HepG2 (cell line): ENCODE results near the gene GNAZ. TPM values are rescaled to one million over a fixed set of nuclear protein-coding genes. Genes with fewer than 3 reads are reported as not detected.

Experiments
- ATAC-seq: fragments of 200-7000 bp; cut with Tn5 transposase; 3 replicates; pipeline ENCODE4 v1.9.1; 2020; ENCODE audit warnings: mild to moderate bottlenecking, moderate library complexity
- BruUV-seq: library from RNA; stranded (reverse); fragments of 400-500 nt; replicated peaks from 2 replicates; lab custom pipeline; 2021; lab: Mats Ljungman, UMichigan
- CTCF ChIA-PET: fragments of 300-600 bp; formaldehyde crosslinking; extraction: SDS; loops from one replicate; lab custom pipeline; 2021; ENCODE audit warnings: low total read pairs, inconsistent platforms, low intra/inter-chr PET ratio; lab: Yijun Ruan, JAX
- POLR2A ChIA-PET: fragments of 350-600 bp; sonication (Branson Sonifier 250); formaldehyde crosslinking; loops from one replicate; lab custom pipeline; 2020; ENCODE audit warnings: antibody characterized with exemption, inconsistent platforms; lab: Yijun Ruan, JAX
- DNase-seq: peaks from one replicate; pipeline ENCODE4 v3.0.0-alpha.2; 2015; ENCODE audit warnings: low spot score
- FAIRE-seq: peaks from 3 replicates; lab custom pipeline; 2011; peaks lifted over from hg19 to GRCh38; lab: Jason Lieb, UNC
- H2AFZ ChIP-seq: one replicate; pipeline ENCODE4 v1.6.1; 2011; ENCODE audit warnings: low read length, inconsistent platforms
- H3K27ac ChIP-seq: fragments of 300-600 bp; 3 replicates; pipeline ENCODE4 v1.8.0; 2011; ENCODE audit warnings: mixed run types, mild to moderate bottlenecking, mixed read lengths, low read length, inconsistent platforms; ENCODE audit not compliant: insufficient read depth; ENCODE audit errors: extremely low read length
- H3K27me3 ChIP-seq, 2 experiments: fragments of 200-600 bp in 1 of 2; 2 replicates in 1 of 2; 3 replicates in 1 of 2; pipeline versions ENCODE4 v1.6.0 to v1.8.0; 2011; ENCODE audit warnings: low read length in 2 of 2, mild to moderate bottlenecking in 2 of 2, moderate library complexity in 2 of 2, inconsistent platforms in 1 of 2; ENCODE audit not compliant: insufficient read depth in 2 of 2, control insufficient read depth in 1 of 2
- H3K36me3 ChIP-seq, 2 experiments: fragments of 200-600 bp in 1 of 2; replicated peaks in 1 of 2; 2 replicates in 1 of 2; 3 replicates in 1 of 2; pipeline versions ENCODE4 v1.5.1 to v1.8.0; 2011; ENCODE audit warnings: low read length in 2 of 2, inconsistent platforms in 1 of 2; ENCODE audit not compliant: insufficient read depth in 2 of 2, control insufficient read depth in 1 of 2
- H3K4me1 ChIP-seq: 2 replicates; pipeline ENCODE4 v1.5.1; 2012; ENCODE audit warnings: low read length, inconsistent platforms; ENCODE audit not compliant: insufficient read depth
- H3K4me2 ChIP-seq: 2 replicates; pipeline ENCODE4 v1.6.0; 2011; ENCODE audit warnings: low read depth, low read length, inconsistent platforms
- H3K4me3 ChIP-seq, 3 experiments: fragments of 200-600 bp in 1 of 3; sonication (generic), shearing (Covaris generic) in 1 of 3; replicated peaks in 1 of 3; 2 replicates each; pipeline ENCODE4 v1.5.1; 2011 to 2016; ENCODE audit warnings: low read length in 3 of 3, inconsistent platforms in 2 of 3, low read depth in 2 of 3, mild to moderate bottlenecking in 2 of 3, control low read depth in 1 of 3, mixed read lengths in 1 of 3; ENCODE audit not compliant: insufficient read depth in 1 of 3
- H3K79me2 ChIP-seq: one replicate; pipeline ENCODE4 v1.6.1; 2011; ENCODE audit warnings: low read length, inconsistent platforms; ENCODE audit not compliant: insufficient read depth
- H3K9ac ChIP-seq: 2 replicates; pipeline ENCODE4 v1.6.0; 2011; ENCODE audit warnings: mild to moderate bottlenecking, low read depth, low read length, inconsistent platforms; ENCODE audit not compliant: insufficient read depth
- H3K9me3 ChIP-seq: 2 replicates; pipeline ENCODE4 v1.5.1; 2012; ENCODE audit warnings: mild to moderate bottlenecking, low read length
- H4K20me1 ChIP-seq: 2 replicates; pipeline ENCODE4 v1.6.0; 2011; ENCODE audit warnings: inconsistent platforms, mild to moderate bottlenecking, low read length, moderate library complexity; ENCODE audit not compliant: insufficient read depth
- AKAP8 ChIP-seq: sonication (generic); formaldehyde crosslinking; IDR thresholded peaks from 2 replicates; pipeline ENCODE4 v1.5.1; 2020; ENCODE audit warnings: mild to moderate bottlenecking, missing genetic modification reagents
- MAFF ChIP-seq: IDR thresholded peaks from 2 replicates; pipeline ENCODE4 v1.6.1; 2011; ENCODE audit warnings: low read depth, low read length, improper control_type of control experiment
- MED13 ChIP-seq: sonication (generic); formaldehyde crosslinking; IDR thresholded peaks from 2 replicates; pipeline ENCODE4 v1.5.0; 2020; ENCODE audit warnings: missing genetic modification reagents
- MEIS2 ChIP-seq: sonication (generic); formaldehyde crosslinking; IDR thresholded peaks from 2 replicates; pipeline ENCODE4 v1.9.0; 2021; ENCODE audit warnings: mild to moderate bottlenecking, missing genetic modification reagents
- REPIN1 ChIP-seq: sonication (generic); formaldehyde crosslinking; IDR thresholded peaks from 2 replicates; pipeline ENCODE4 v1.8.0; 2022; ENCODE audit warnings: missing genetic modification reagents, low read depth, mild to moderate bottlenecking, borderline replicate concordance
- TCF7L2 ChIP-seq: IDR thresholded peaks from 2 replicates; pipeline ENCODE4 v1.6.1; 2011; ENCODE audit warnings: mild to moderate bottlenecking, low read depth, low read length, moderate library complexity
- ZBTB38 ChIP-seq: sonication (generic); formaldehyde crosslinking; IDR thresholded peaks from 2 replicates; pipeline ENCODE4 v1.5.1; 2020; ENCODE audit warnings: mild to moderate bottlenecking, missing genetic modification reagents
- WGBS: methylation state at CpG from one replicate; pipeline ENCODE4 v1.1.6; 2017; ENCODE audit warnings: low lambda C conversion rate; 5-methylcytosine and 5-hydroxymethylcytosine counted together
- in situ Hi-C: cut with HindIII; loops from 2 replicates; pipeline ENCODE4 v1.10.0; 2017; ENCODE audit warnings: low pct_unique_long_range_greater_than_20kb; ENCODE audit not compliant: extremely low pct_ligation_motif_present
- intact Hi-C: fragments of 100-400 bp; cut with micrococcal nuclease; formaldehyde crosslinking; loops from one replicate; pipeline ENCODE4 v1.10.0; 2022; ENCODE audit not compliant: unreplicated experiment
- polyA plus RNA-seq, 8 experiments: library from polyadenylated mRNA; depleted of rRNA in 3 of 8; stranded (reverse) in 7 of 8; unstranded in 1 of 8; fragments of >200 nt; fragmentation: Illumina TruSeq in 4 of 8; extraction: Trizol in 4 of 8; gene quantifications; 2 replicates each; pipeline versions ENCODE4 v1.2.1 to v1.2.3, GENCODE V29; 2011 to 2016; ENCODE audit warnings: low read depth in 4 of 8, missing spikeins in 1 of 8, mixed read lengths in 1 of 8; ENCODE audit not compliant: insufficient read depth in 1 of 8
- total RNA-seq, 5 experiments: library from RNA; depleted of rRNA; stranded (reverse); fragments of >200 nt; fragmentation: Illumina TruSeq; extraction: Trizol; gene quantifications; 2 replicates each; pipeline ENCODE4 v1.2.3, GENCODE V29; 2016; ENCODE audit warnings: low read depth in 1 of 5
- TF ChIP-seq, protein P1 (sequence below): sonication (generic); IDR thresholded peaks from 2 replicates; pipeline ENCODE4 v1.6.1; 2016; ENCODE audit warnings: low read depth, borderline replicate concordance
- TF ChIP-seq, protein P2 (sequence below): sonication (generic); formaldehyde crosslinking; IDR thresholded peaks from 2 replicates; pipeline ENCODE4 v1.9.0; 2021; ENCODE audit warnings: mild to moderate bottlenecking, missing genetic modification reagents
- TF ChIP-seq, protein P3 (sequence below): IDR thresholded peaks from 2 replicates; pipeline ENCODE4 v1.6.1; 2018; ENCODE audit warnings: missing genetic modification reagents, mild to moderate bottlenecking, missing compliant biosample characterization

The GNAZ gene
- total and polyA plus RNA-seq, 2 of the 13 experiments (the other 11 are each of a cell fraction or from before 2014, with no cell fraction given) = 11.4 to 22.3 TPM

DNA sequence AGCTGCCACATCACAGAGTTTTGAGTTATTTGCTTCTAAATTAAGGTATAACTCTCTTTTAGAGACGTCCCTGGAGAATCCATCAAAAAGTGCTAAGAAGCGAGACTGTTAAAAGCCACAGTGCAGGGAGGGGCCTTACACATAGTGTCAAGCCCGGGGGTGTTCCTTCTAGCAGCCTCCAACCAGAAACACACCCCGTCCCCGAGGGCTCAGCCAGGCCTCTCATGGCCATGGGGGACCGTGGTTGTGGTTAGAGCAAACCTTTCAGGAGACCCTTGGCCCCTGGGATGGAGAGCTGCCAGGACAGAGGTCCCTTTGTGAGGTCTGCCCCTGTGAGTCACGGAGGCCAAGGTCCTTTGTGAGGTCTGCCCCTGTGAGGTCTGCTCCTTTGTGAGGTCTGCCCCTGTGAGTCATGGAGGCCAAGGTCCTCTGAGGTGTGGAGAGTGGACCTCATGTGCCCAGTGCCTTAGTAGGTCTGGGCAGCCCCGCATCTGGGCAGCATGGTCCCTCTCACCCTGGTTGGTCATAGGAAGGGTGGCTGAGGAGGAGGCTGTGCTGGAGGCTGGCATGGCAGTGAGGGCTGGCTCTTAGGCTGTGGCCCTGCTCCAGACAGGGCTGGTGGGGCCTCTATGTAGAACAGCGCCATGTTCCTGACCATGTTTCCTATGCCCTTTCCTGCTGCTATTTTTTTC is 5.4 kb downstream of the GNAZ start (continued):
- TF ChIP-seq, protein P1, sequence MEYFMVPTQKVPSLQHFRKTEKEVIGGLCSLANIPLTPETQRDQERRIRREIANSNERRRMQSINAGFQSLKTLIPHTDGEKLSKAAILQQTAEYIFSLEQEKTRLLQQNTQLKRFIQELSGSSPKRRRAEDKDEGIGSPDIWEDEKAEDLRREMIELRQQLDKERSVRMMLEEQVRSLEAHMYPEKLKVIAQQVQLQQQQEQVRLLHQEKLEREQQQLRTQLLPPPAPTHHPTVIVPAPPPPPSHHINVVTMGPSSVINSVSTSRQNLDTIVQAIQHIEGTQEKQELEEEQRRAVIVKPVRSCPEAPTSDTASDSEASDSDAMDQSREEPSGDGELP = peak; percentile 7; the same call in 1 of the 2 replicates
- TF ChIP-seq MED13 (CRISPR knock-in tag) (peak; percentile 38; the same call in 1 of the 2 replicates), TCF7L2 (no peak), MAFF (no peak)

DNA sequence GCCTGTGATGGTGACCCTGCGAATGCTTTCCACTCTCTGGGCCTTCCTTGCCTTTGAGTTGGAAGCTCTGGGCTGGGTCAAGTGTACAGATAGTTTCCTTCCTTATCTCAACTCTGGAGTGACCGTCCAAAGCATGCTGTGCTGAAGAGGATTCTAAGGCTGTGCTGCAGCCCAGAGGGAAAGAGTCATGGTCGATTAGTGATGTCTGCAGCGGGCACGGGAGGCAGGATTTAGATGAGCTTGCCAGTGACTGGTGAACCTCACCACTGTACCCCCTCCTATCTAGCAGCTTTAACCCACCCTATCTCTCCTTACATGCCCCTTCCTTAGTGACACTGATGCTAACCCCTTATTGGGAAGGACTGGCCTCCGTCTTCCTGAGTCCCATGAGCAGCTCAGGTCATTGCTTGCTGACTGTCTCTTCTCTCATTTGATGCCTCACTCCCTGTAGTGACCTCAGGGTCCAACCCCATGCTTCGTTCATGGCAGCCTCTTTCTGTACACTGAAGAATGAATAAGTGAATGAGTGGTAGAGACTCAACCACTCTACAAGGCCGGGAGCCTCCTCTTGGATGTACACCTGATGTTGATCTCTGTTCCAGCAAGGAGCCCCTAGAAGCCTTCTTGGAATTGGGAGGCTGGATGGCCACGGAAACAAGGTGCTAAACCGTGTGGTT is 6.7 kb downstream of the GNAZ start:
- intact Hi-C loops = loop anchor here (10.0 kb wide), 1 partner anchor 48 kb away; no protein-coding TSS in a partner anchor
- peak overlapping the region; percentile 97 for H3K27ac ChIP-seq

More for the DNA sequence above, 6.7 kb downstream of the GNAZ start:
- no peaks in the 10 kb centered on the region for H3K27me3 ChIP-seq
- no peak for FAIRE-seq
- no peaks in the 10 kb centered on the region for H3K9me3 ChIP-seq
- BruUV-seq = no TSS peak
- H3K4me3 ChIP-seq = no peak overlapping the region
- in situ Hi-C loops = no loop called here
- WGBS = 95% methylated on average over 10 of the region's 10 CpGs
- TF ChIP-seq, protein P2, sequence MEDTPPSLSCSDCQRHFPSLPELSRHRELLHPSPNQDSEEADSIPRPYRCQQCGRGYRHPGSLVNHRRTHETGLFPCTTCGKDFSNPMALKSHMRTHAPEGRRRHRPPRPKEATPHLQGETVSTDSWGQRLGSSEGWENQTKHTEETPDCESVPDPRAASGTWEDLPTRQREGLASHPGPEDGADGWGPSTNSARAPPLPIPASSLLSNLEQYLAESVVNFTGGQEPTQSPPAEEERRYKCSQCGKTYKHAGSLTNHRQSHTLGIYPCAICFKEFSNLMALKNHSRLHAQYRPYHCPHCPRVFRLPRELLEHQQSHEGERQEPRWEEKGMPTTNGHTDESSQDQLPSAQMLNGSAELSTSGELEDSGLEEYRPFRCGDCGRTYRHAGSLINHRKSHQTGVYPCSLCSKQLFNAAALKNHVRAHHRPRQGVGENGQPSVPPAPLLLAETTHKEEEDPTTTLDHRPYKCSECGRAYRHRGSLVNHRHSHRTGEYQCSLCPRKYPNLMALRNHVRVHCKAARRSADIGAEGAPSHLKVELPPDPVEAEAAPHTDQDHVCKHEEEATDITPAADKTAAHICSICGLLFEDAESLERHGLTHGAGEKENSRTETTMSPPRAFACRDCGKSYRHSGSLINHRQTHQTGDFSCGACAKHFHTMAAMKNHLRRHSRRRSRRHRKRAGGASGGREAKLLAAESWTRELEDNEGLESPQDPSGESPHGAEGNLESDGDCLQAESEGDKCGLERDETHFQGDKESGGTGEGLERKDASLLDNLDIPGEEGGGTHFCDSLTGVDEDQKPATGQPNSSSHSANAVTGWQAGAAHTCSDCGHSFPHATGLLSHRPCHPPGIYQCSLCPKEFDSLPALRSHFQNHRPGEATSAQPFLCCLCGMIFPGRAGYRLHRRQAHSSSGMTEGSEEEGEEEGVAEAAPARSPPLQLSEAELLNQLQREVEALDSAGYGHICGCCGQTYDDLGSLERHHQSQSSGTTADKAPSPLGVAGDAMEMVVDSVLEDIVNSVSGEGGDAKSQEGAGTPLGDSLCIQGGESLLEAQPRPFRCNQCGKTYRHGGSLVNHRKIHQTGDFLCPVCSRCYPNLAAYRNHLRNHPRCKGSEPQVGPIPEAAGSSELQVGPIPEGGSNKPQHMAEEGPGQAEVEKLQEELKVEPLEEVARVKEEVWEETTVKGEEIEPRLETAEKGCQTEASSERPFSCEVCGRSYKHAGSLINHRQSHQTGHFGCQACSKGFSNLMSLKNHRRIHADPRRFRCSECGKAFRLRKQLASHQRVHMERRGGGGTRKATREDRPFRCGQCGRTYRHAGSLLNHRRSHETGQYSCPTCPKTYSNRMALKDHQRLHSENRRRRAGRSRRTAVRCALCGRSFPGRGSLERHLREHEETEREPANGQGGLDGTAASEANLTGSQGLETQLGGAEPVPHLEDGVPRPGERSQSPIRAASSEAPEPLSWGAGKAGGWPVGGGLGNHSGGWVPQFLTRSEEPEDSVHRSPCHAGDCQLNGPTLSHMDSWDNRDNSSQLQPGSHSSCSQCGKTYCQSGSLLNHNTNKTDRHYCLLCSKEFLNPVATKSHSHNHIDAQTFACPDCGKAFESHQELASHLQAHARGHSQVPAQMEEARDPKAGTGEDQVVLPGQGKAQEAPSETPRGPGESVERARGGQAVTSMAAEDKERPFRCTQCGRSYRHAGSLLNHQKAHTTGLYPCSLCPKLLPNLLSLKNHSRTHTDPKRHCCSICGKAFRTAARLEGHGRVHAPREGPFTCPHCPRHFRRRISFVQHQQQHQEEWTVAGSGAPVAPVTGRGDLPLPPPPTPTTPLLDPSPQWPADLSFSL (CRISPR knock-in tag) = no peak
- no peak for TF ChIP-seq MEIS2
- TF ChIP-seq AKAP8 (CRISPR knock-in tag) = 0 out of 2 replicates have a peak, but pooled peaks have one; percentile 52
- 0 out of 2 replicates have a peak, but pooled peaks have one; percentile 21 for TF ChIP-seq ZBTB38 (CRISPR knock-in tag)
- TF ChIP-seq REPIN1 (CRISPR knock-in tag) = no peak
- TF ChIP-seq, protein P3, sequence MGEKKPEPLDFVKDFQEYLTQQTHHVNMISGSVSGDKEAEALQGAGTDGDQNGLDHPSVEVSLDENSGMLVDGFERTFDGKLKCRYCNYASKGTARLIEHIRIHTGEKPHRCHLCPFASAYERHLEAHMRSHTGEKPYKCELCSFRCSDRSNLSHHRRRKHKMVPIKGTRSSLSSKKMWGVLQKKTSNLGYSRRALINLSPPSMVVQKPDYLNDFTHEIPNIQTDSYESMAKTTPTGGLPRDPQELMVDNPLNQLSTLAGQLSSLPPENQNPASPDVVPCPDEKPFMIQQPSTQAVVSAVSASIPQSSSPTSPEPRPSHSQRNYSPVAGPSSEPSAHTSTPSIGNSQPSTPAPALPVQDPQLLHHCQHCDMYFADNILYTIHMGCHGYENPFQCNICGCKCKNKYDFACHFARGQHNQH (CRISPR knock-in tag) = no peak
- TF ChIP-seq, all 625 proteins: peak for 2
- H3K79me2 ChIP-seq = peaks cover 80% of the 10 kb centered on the region
- H3K4me2 ChIP-seq = no peak overlapping the region
- no peak overlapping the region for H2AFZ ChIP-seq
- no peaks in the 10 kb centered on the region for H4K20me1 ChIP-seq
- POLR2A ChIA-PET = interaction anchor here (1.3 to 3.1 kb wide), 4 partner anchors 12 to 65 kb away, joined by 5 to 14 read pairs (median 8); partner anchors contain the start of gene RSPH14
- peak overlapping the region; percentile 66 for H3K9ac ChIP-seq
- DNase-seq = no peak
- H3K36me3 ChIP-seq = no peaks in the 10 kb centered on the region; a peak in 1 of 5 replicates
- ATAC-seq = no peak
- CTCF ChIA-PET = no interaction called here
- H3K4me1 ChIP-seq = peaks cover 95% of the 10 kb centered on the region
